HCT116 (cell line): ENCODE results near the gene TUBB1. TPM values are rescaled to one million over a fixed set of nuclear protein-coding genes. Genes with fewer than 3 reads are reported as not detected.

Source experiments
- ATAC-seq: fragments of 200-7000 bp; cut with Tn5 transposase; 2 replicates; pipeline ENCODE4 v1.9.1; 2020; ENCODE audit warnings: mild to moderate bottlenecking, moderate library complexity
- BruUV-seq: library from RNA; stranded (reverse); fragments of 400-500 nt; replicated peaks from 2 replicates; lab custom pipeline; 2021; lab: Mats Ljungman, UMichigan
- CTCF ChIA-PET: fragments of 300-600 bp; sonication (Branson Sonifier 250); formaldehyde crosslinking; loops from one replicate; lab custom pipeline; 2021; ENCODE audit warnings: antibody characterized with exemption; lab: Charles Lee
- POLR2A ChIA-PET: fragments of 300-600, 350-600 bp; sonication (Branson Sonifier 250); formaldehyde crosslinking; loops from one replicate; lab custom pipeline; 2021; ENCODE audit warnings: antibody characterized with exemption; lab: Charles Lee
- RAD21 ChIA-PET, 2 experiments: fragments of 300-600 bp; sonication (Branson Sonifier 250); formaldehyde crosslinking; loops; one replicate each; lab custom pipeline; 2023; ENCODE audit warnings: low total read pairs in 2 of 2; ENCODE audit not compliant: uncharacterized antibody in 2 of 2, unreplicated experiment in 2 of 2, low non-redundant PET in 1 of 2; lab: Charles Lee
- DNase-seq: peaks from one replicate; pipeline ENCODE4 v3.0.0-alpha.2; 2010; ENCODE audit warnings: low read depth, low spot score
- H2AFZ ChIP-seq: fragments of 200-600 bp; shearing (Covaris generic), sonication (generic); 2 replicates; pipeline ENCODE4 v1.6.1; 2017; ENCODE audit warnings: low read depth, mixed run types, mixed read lengths, antibody characterized with exemption, low read length; ENCODE audit not compliant: poor library complexity, severe bottlenecking
- H3K27ac ChIP-seq: 2 replicates; pipeline ENCODE4 v1.5.1; 2012; ENCODE audit warnings: low read depth, low read length
- H3K27me3 ChIP-seq: fragments of 200-600 bp; sonication (generic); 2 replicates; pipeline ENCODE4 v1.6.1; 2016; ENCODE audit warnings: mixed run types, low read length, mixed read lengths; ENCODE audit not compliant: insufficient read depth
- H3K36me3 ChIP-seq, 2 experiments: fragments of 200-500 bp in 1 of 2; fragments of 200-600 bp in 1 of 2; sonication (Bioruptor generic) in 1 of 2; sonication (generic) in 1 of 2; 2 replicates each; pipeline versions ENCODE4 v1.5.1 to v1.6.1; 2014 to 2016; ENCODE audit warnings: low read length in 2 of 2, inconsistent platforms in 1 of 2, mixed read lengths in 1 of 2, mixed run types in 1 of 2; ENCODE audit not compliant: insufficient read depth in 2 of 2, control insufficient read depth in 1 of 2
- H3K4me1 ChIP-seq, 2 experiments: fragments of 200-600 bp in 1 of 2; sonication (generic) in 1 of 2; 2 replicates each; pipeline versions ENCODE4 v1.5.1 to v1.6.1; 2012 to 2017; ENCODE audit warnings: low read length in 2 of 2, inconsistent platforms in 1 of 2, mild to moderate bottlenecking in 1 of 2, mixed read lengths in 1 of 2, mixed run types in 1 of 2, moderate library complexity in 1 of 2; ENCODE audit not compliant: insufficient read depth in 2 of 2, control insufficient read depth in 1 of 2
- H3K4me2 ChIP-seq: fragments of 200-600 bp; sonication (generic); 2 replicates; pipeline ENCODE4 v1.6.1; 2017; ENCODE audit warnings: mixed run types, low read length, mixed read lengths
- H3K4me3 ChIP-seq, 2 experiments: fragments of 200-600 bp in 1 of 2; sonication (generic) in 1 of 2; replicated peaks in 1 of 2; 2 replicates each; pipeline ENCODE4 v1.5.1; 2011 to 2016; ENCODE audit warnings: low read length in 2 of 2, control low read depth in 1 of 2, low read depth in 1 of 2, mild to moderate bottlenecking in 1 of 2, mixed read lengths in 1 of 2, mixed run types in 1 of 2
- H3K79me2 ChIP-seq: fragments of 200-600 bp; sonication (generic); 2 replicates; pipeline ENCODE4 v1.6.1; 2017; ENCODE audit warnings: mild to moderate bottlenecking, mixed run types, low read length, moderate library complexity, mixed read lengths; ENCODE audit not compliant: insufficient read depth
- H3K9ac ChIP-seq: fragments of 200-600 bp; sonication (generic); 2 replicates; pipeline ENCODE4 v1.6.1; 2016; ENCODE audit warnings: low read length, mixed read lengths
- H3K9me2 ChIP-seq: fragments of 200-600 bp; sonication (generic), shearing (Covaris generic); 2 replicates; pipeline ENCODE4 v1.6.1; 2017; ENCODE audit warnings: mixed run types, mild to moderate bottlenecking, moderate library complexity; ENCODE audit not compliant: insufficient read depth
- H3K9me3 ChIP-seq, 2 experiments: fragments of 200-500 bp in 1 of 2; fragments of 200-600 bp in 1 of 2; sonication (Bioruptor generic) in 1 of 2; sonication (generic) in 1 of 2; 2 replicates each; pipeline ENCODE4 v1.6.1; 2014 to 2017; ENCODE audit warnings: low read length in 2 of 2, mixed read lengths in 2 of 2, inconsistent platforms in 1 of 2, low read depth in 1 of 2, mild to moderate bottlenecking in 1 of 2, mixed run types in 1 of 2, moderate library complexity in 1 of 2; ENCODE audit not compliant: control insufficient read depth in 1 of 2, insufficient read depth in 1 of 2
- H4K20me1 ChIP-seq: fragments of 200-600 bp; sonication (generic), shearing (Covaris generic); 2 replicates; pipeline ENCODE4 v1.6.1; 2017; ENCODE audit warnings: mixed run types, mild to moderate bottlenecking, moderate library complexity; ENCODE audit not compliant: insufficient read depth
- EGR1 ChIP-seq: IDR thresholded peaks from 2 replicates; pipeline ENCODE4 v1.6.1; 2012; ENCODE audit warnings: low read depth
- ELF1 ChIP-seq: IDR thresholded peaks from 2 replicates; pipeline ENCODE4 v1.6.1; 2012; ENCODE audit warnings: low read depth, borderline replicate concordance
- EZH2 ChIP-seq: fragments of 200-600 bp; sonication (generic); IDR thresholded peaks from 2 replicates; pipeline ENCODE4 v1.6.1; 2017; ENCODE audit warnings: antibody characterized with exemption, mixed run types
- FOSL1 ChIP-seq: IDR thresholded peaks from 2 replicates; pipeline ENCODE4 v1.6.1; 2012; ENCODE audit warnings: low read depth
- JUND ChIP-seq: IDR thresholded peaks from 2 replicates; pipeline ENCODE4 v1.6.1; 2012
- POLR2A ChIP-seq: IDR thresholded peaks from 2 replicates; pipeline ENCODE4 v1.7.0; 2011; ENCODE audit warnings: borderline replicate concordance; ENCODE audit not compliant: insufficient read depth, insufficient read length; ENCODE audit errors: extremely low read depth
- POLR2AphosphoS5 ChIP-seq: IDR thresholded peaks from 2 replicates; pipeline ENCODE4 v1.6.1; 2011; ENCODE audit warnings: mild to moderate bottlenecking, low read depth, low read length, moderate library complexity
- SIN3A ChIP-seq: IDR thresholded peaks from 2 replicates; pipeline ENCODE4 v1.6.1; 2012; ENCODE audit warnings: low read depth
- SRF ChIP-seq: IDR thresholded peaks from 2 replicates; pipeline ENCODE4 v1.6.1; 2012; ENCODE audit warnings: low read depth
- ZFX ChIP-seq: fragments of 450-650 bp; IDR thresholded peaks from 2 replicates; pipeline ENCODE4 v1.6.1; 2017
- ZNF274 ChIP-seq: fragments of 200-500 bp; sonication (Bioruptor generic); IDR thresholded peaks from 2 replicates; pipeline ENCODE4 v1.6.1; 2014; ENCODE audit warnings: mild to moderate bottlenecking, low read depth, low read length, inconsistent platforms
- intact Hi-C: fragments of 100-400 bp; cut with micrococcal nuclease; formaldehyde crosslinking; loops from 2 replicates; pipeline ENCODE4 v1.10.0; 2022
- total RNA-seq: library from RNA; stranded (reverse); gene quantifications from one replicate; pipeline ENCODE4 v1.2.1, GENCODE V29; 2021; ENCODE audit not compliant: unreplicated experiment
- TF ChIP-seq, protein P1 (sequence below): IDR thresholded peaks from 2 replicates; pipeline ENCODE4 v1.6.1; 2012
- TF ChIP-seq, protein P2 (sequence below): IDR thresholded peaks from 2 replicates; pipeline ENCODE4 v1.6.1; 2012; ENCODE audit warnings: low read depth

TUBB1 gene
- total RNA-seq, 1 experiment from 2014 or later: not detected

DNA sequence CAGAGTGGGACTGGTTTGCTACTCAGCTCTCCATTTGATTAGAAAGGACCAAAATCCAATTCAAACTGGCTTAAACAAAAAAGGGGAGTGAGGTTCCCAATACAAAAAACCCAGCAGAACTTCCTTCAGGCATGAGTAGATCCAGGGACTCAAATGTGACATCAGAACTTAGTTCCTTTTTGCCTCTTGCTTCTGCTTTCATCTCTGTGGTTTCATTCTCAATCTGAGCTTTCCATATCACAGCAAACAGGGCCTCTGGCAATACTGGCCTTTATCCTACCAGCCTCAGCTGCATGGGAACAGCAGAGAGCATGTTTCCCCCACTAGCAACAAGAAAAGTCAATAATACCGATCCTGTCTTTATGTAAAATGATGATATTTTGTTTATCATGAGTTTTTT, 52.0 kb downstream of the TUBB1 start:
- POLR2A ChIA-PET: no interaction called here
- TF ChIP-seq FOSL1 (no peak), ZNF274 (no peak), JUND (no peak), EGR1 (no peak), POLR2A (no peak)
- TF ChIP-seq, protein P1, sequence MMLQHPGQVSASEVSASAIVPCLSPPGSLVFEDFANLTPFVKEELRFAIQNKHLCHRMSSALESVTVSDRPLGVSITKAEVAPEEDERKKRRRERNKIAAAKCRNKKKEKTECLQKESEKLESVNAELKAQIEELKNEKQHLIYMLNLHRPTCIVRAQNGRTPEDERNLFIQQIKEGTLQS: no peak
- TF ChIP-seq, all 23 proteins: peak for 0
- no peaks in the 10 kb centered on the region for H3K79me2 ChIP-seq
- H3K9me2 ChIP-seq: no peaks in the 10 kb centered on the region
- H3K36me3 ChIP-seq: no peaks in the 10 kb centered on the region
- intact Hi-C loops: no loop called here
- RAD21 ChIA-PET: no interaction called here
- CTCF ChIA-PET: no interaction called here
- DNase-seq: no peak
- no peak overlapping the region for H3K4me2 ChIP-seq
- no peak for ATAC-seq
- H4K20me1 ChIP-seq: no peaks in the 10 kb centered on the region
- H3K9me3 ChIP-seq: no peaks in the 10 kb centered on the region
- H2AFZ ChIP-seq: no peak overlapping the region
- no TSS peak for BruUV-seq
- no peak overlapping the region for H3K9ac ChIP-seq
- H3K27ac ChIP-seq: no peak overlapping the region
- H3K27me3 ChIP-seq: peaks cover 42% of the 10 kb centered on the region
- no peak overlapping the region for H3K4me3 ChIP-seq
- H3K4me1 ChIP-seq: peaks cover 0 to 8% of the 10 kb centered on the region in 2 experiments; a peak in 1 of 4 replicates

DNA sequence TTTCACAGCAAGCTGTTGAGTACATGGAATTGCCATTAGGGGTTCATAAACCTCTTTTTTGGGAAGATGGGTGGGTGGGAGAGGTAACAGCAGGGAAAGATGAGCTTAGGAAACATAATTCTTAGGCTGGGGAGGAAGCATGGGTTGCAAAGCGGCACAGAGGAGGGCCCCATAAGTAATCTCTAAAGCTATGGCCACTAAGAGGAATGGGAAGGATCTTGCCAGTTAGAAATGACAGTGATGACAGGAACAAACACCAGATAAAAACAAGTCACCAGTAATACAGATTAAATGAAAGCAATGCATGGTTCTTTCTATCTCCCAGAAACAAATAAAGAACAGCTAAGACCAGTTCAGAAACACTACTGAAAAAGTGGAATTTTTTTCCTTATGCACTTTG, 54.4 kb downstream of the TUBB1 start:
- H2AFZ ChIP-seq: no peak overlapping the region
- no peaks in the 10 kb centered on the region for H3K36me3 ChIP-seq
- H3K27ac ChIP-seq: no peak overlapping the region
- H3K79me2 ChIP-seq: no peaks in the 10 kb centered on the region
- H3K27me3 ChIP-seq: peaks cover 50% of the 10 kb centered on the region
- ChIA-PET POLR2A (no interaction called here), RAD21 (no interaction called here), CTCF (interaction anchor here (1.5 kb wide), 1 partner anchor 9 kb away, joined by 3 read pairs; no protein-coding TSS in a partner anchor)
- intact Hi-C loops: no loop called here
- BruUV-seq: no TSS peak
- H3K4me2 ChIP-seq: no peak overlapping the region
- no peaks in the 10 kb centered on the region for H4K20me1 ChIP-seq
- H3K9ac ChIP-seq: no peak overlapping the region
- no peaks in the 10 kb centered on the region for H3K9me2 ChIP-seq
- H3K9me3 ChIP-seq: no peaks in the 10 kb centered on the region
- H3K4me1 ChIP-seq: peaks cover 0 to 8% of the 10 kb centered on the region in 2 experiments; a peak in 1 of 4 replicates
- no peak overlapping the region for H3K4me3 ChIP-seq
- no peak for DNase-seq
- TF ChIP-seq SIN3A: no peak
- TF ChIP-seq SRF: no peak
- TF ChIP-seq POLR2A: no peak
- TF ChIP-seq ZFX: no peak
- TF ChIP-seq ELF1: no peak
- no peak for TF ChIP-seq EZH2
- TF ChIP-seq POLR2AphosphoS5: no peak
- TF ChIP-seq, protein P2, sequence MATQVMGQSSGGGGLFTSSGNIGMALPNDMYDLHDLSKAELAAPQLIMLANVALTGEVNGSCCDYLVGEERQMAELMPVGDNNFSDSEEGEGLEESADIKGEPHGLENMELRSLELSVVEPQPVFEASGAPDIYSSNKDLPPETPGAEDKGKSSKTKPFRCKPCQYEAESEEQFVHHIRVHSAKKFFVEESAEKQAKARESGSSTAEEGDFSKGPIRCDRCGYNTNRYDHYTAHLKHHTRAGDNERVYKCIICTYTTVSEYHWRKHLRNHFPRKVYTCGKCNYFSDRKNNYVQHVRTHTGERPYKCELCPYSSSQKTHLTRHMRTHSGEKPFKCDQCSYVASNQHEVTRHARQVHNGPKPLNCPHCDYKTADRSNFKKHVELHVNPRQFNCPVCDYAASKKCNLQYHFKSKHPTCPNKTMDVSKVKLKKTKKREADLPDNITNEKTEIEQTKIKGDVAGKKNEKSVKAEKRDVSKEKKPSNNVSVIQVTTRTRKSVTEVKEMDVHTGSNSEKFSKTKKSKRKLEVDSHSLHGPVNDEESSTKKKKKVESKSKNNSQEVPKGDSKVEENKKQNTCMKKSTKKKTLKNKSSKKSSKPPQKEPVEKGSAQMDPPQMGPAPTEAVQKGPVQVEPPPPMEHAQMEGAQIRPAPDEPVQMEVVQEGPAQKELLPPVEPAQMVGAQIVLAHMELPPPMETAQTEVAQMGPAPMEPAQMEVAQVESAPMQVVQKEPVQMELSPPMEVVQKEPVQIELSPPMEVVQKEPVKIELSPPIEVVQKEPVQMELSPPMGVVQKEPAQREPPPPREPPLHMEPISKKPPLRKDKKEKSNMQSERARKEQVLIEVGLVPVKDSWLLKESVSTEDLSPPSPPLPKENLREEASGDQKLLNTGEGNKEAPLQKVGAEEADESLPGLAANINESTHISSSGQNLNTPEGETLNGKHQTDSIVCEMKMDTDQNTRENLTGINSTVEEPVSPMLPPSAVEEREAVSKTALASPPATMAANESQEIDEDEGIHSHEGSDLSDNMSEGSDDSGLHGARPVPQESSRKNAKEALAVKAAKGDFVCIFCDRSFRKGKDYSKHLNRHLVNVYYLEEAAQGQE: no peak
- no peak for TF ChIP-seq EGR1
- no peak for ATAC-seq
